Esophagus squamous epithelium (tissue), 5 donors: ENCODE results near the gene ZNF431. TPM values are rescaled to one million over a fixed set of nuclear protein-coding genes. Genes with fewer than 3 reads are reported as not detected.
A peak's percentile ranks its signal among the peaks of the same experiment; 100 is the strongest.

Source experiments
- DNase-seq: peaks from one replicate; lab custom pipeline; 2025; lab: John Stamatoyannopoulos, UW
- H3K27ac ChIP-seq, 4 donors: fragments of 200-600 bp; sonication (generic); one replicate each; pipeline ENCODE4 v1.5.1; 2016 to 2019; ENCODE audit warnings: mild to moderate bottlenecking in 1 of 4
- H3K27me3 ChIP-seq, 4 donors: fragments of 200-600 bp; sonication (generic); 1 replicate in 3 of 4; 2 replicates in 1 of 4; pipeline versions ENCODE4 v1.5.1 to v1.6.0; 2017 to 2021; ENCODE audit warnings: antibody characterized with exemption in 1 of 4
- H3K36me3 ChIP-seq, 3 donors: fragments of 200-600 bp; sonication (generic); one replicate each; pipeline ENCODE4 v1.5.1; 2016 to 2019
- H3K4me1 ChIP-seq, 3 donors: fragments of 200-600 bp; sonication (generic); one replicate each; pipeline ENCODE4 v1.5.1; 2017 to 2019
- H3K4me3 ChIP-seq, 4 donors: fragments of 200-600 bp; sonication (generic); 1 replicate in 3 of 4; 2 replicates in 1 of 4; pipeline ENCODE4 v1.5.1; 2016 to 2019; ENCODE audit warnings: mild to moderate bottlenecking in 2 of 4, moderate library complexity in 1 of 4
- H3K9me3 ChIP-seq, 3 donors: fragments of 200-600 bp; sonication (generic); one replicate each; pipeline ENCODE4 v1.5.1; 2016 to 2019
- CTCF ChIP-seq, 6 experiments: fragments of 450-650 bp in 4 of 6; fragments of 200-600 bp in 2 of 6; sonication (generic) in 2 of 6; IDR thresholded peaks; one replicate each; pipeline ENCODE4 v1.5.1; 2016 to 2019; ENCODE audit warnings: antibody characterized with exemption in 6 of 6, mild to moderate bottlenecking in 4 of 6, moderate library complexity in 4 of 6
- POLR2A ChIP-seq, 4 donors: fragments of 450-650 bp; IDR thresholded peaks; one replicate each; pipeline ENCODE4 v1.6.1; 2017; ENCODE audit warnings: antibody characterized with exemption in 4 of 4, mild to moderate bottlenecking in 4 of 4, moderate library complexity in 3 of 4
- WGBS, 2 donors: methylation state at CpG; one replicate each; pipeline ENCODE4 v1.1.5; 2018; 5-methylcytosine and 5-hydroxymethylcytosine counted together
- intact Hi-C: fragments of 100-400 bp; cut with DNase I; formaldehyde crosslinking; loops from one replicate; pipeline ENCODE4 v1.15.0; 2022
- total RNA-seq, 4 donors: library from RNA; depleted of rRNA; stranded (reverse); fragments of >200 nt; gene quantifications; one replicate each; pipeline ENCODE4 v1.1.0, GENCODE V29; 2016
- donor health status: DM: yes; HTN: yes; CAD: no.

Gene ZNF431
- total RNA-seq, 4 donors from 2014 or later, result 10.8 to 29.2 (median 15.8) TPM

GRCh38 chr19:21143428-21143827, 1.6 kb downstream of the ZNF431 start:
- peak overlapping the region in 3 of 4 donors; percentile 90 to 93 (median 91) for H3K27ac ChIP-seq
- 71 to 81% methylated on average over 5 of the region's 5 CpGs for WGBS, 2 donors
- TF ChIP-seq CTCF (IDR thresholded peaks at IDR 0.05) (no peak), POLR2A (IDR thresholded peaks at IDR 0.05) (no peak)
- intact Hi-C loops, result no loop called here
- H3K36me3 ChIP-seq, result peaks cover 0 to 50% (median 0%) of the 10 kb centered on the region in 3 donors
- no peaks in the 10 kb centered on the region for H3K9me3 ChIP-seq
- H3K4me1 ChIP-seq, result peaks cover 0 to 42% (median 4%) of the 10 kb centered on the region in 3 donors
- H3K27me3 ChIP-seq, result no peaks in the 10 kb centered on the region
- DNase-seq, result no peak
- H3K4me3 ChIP-seq, result peak overlapping the region in 3 of 4 donors; percentile 69 to 77 (median 72)

GRCh38 chr19:21143854-21144253, 2.0 kb downstream of the ZNF431 start:
- Histone ChIP-seq H3K4me1 (peaks cover 0 to 42% (median 4%) of the 10 kb centered on the region in 3 donors), H3K9me3 (no peaks in the 10 kb centered on the region), H3K27ac (peak overlapping the region in 3 of 4 donors; percentile 90 to 93 (median 91)), H3K27me3 (no peaks in the 10 kb centered on the region), H3K36me3 (peaks cover 0 to 54% (median 0%) of the 10 kb centered on the region in 3 donors), H3K4me3 (peak overlapping the region in 2 of 4 donors; percentile 72 to 77)
- intact Hi-C loops, result no loop called here
- no peak for TF ChIP-seq POLR2A (IDR thresholded peaks at IDR 0.05)
- TF ChIP-seq CTCF (IDR thresholded peaks at IDR 0.05), result no peak
- no peak for DNase-seq
- WGBS, 2 donors, result 44 to 57% methylated on average over 1 of the region's 1 CpG

GRCh38 chr19:21147540-21147939, 5.7 kb downstream of the ZNF431 start:
- Histone ChIP-seq H3K4me3 (no peak overlapping the region), H3K27ac (peak overlapping the region in 2 of 4 donors; percentile 37 to 54), H3K4me1 (peaks cover 0 to 31% (median 4%) of the 10 kb centered on the region in 3 donors), H3K9me3 (no peaks in the 10 kb centered on the region), H3K27me3 (no peaks in the 10 kb centered on the region), H3K36me3 (peaks cover 0 to 91% (median 12%) of the 10 kb centered on the region in 3 donors)
- no peak for DNase-seq
- intact Hi-C loops, result no loop called here
- TF ChIP-seq CTCF (IDR thresholded peaks at IDR 0.05) (no peak), POLR2A (IDR thresholded peaks at IDR 0.05) (no peak)
- WGBS, 2 donors, result 68 to 76% methylated on average over 1 of the region's 1 CpG

- no peaks in the 10 kb centered on the region for H3K27me3 ChIP-seq
- DNase-seq, result no peak
- peak overlapping the region in 1 of 4 donors; percentile 54 for H3K27ac ChIP-seq
- H3K36me3 ChIP-seq, result peaks cover 0 to 100% (median 17%) of the 10 kb centered on the region in 3 donors
- TF ChIP-seq POLR2A (IDR thresholded peaks at IDR 0.05) (no peak), CTCF (IDR thresholded peaks at IDR 0.05) (no peak)
- intact Hi-C loops, result no loop called here
- no peaks in the 10 kb centered on the region for H3K9me3 ChIP-seq
- peaks cover 0 to 20% (median 0%) of the 10 kb centered on the region in 3 donors for H3K4me1 ChIP-seq
- no peak overlapping the region for H3K4me3 ChIP-seq
These were observed 6.8 kb downstream of the ZNF431 start for GRCh38 chr19:21148681-21149080.

- intact Hi-C loops, result no loop called here
- Histone ChIP-seq H3K27me3 (no peaks in the 10 kb centered on the region), H3K36me3 (peaks cover 0 to 94% (median 17%) of the 10 kb centered on the region in 3 donors), H3K4me3 (no peak overlapping the region), H3K9me3 (no peaks in the 10 kb centered on the region), H3K27ac (no peak overlapping the region), H3K4me1 (peaks cover 0 to 11% (median 0%) of the 10 kb centered on the region in 3 donors)
- no peak for DNase-seq
- WGBS, 2 donors, result 95 to 98% methylated on average over 6 of the region's 6 CpGs
- TF ChIP-seq CTCF (IDR thresholded peaks at IDR 0.05) (no peak), POLR2A (IDR thresholded peaks at IDR 0.05) (no peak)
These were observed 8.0 kb downstream of the ZNF431 start for GRCh38 chr19:21149877-21150276.
